ENCODE data around the gene TECPR2. TPM values are rescaled to one million over a fixed set of nuclear protein-coding genes. Genes with fewer than 3 reads are reported as not detected.

The TECPR2 gene
- polyA plus RNA-seq, 1 donor (not counting 4 experiments of a cell fraction or from before 2014, with no cell fraction given) = 8.3 TPM

- dilution Hi-C loops (cut with MboI; ENCODE audit: extremely low pct_ligation_motif_present, low sequenced_read_pairs) = no loop called here
- Histone ChIP-seq H3K36me3 (ENCODE audit: control insufficient read depth in 2 of 2, extremely low read depth in 1 of 2, insufficient read depth in 2 of 2, low read length in 2 of 2) (peaks cover 2 to 3% of the 10 kb centered on the region in 2 experiments), H2AFZ (ENCODE audit: control insufficient read depth, low read length) (no peak overlapping the region), H3K4me1 (ENCODE audit: control insufficient read depth, extremely low read depth, insufficient read depth, low read length) (no peaks in the 10 kb centered on the region), H3K9me1 (ENCODE audit: control insufficient read depth, extremely low read depth, insufficient read depth, low read length) (no peaks in the 10 kb centered on the region), H3K4me3 (ENCODE audit: control insufficient read depth in 2 of 3, extremely low read depth in 1 of 3, insufficient read depth in 2 of 3, low read depth in 1 of 3, low read length in 3 of 3) (no peak overlapping the region), H4K20me1 (ENCODE audit: control insufficient read depth, extremely low read depth, insufficient read depth, low read length) (no peaks in the 10 kb centered on the region), H3K27ac (ENCODE audit: control insufficient read depth, insufficient read depth, low read length) (no peak overlapping the region), H3K79me2 (ENCODE audit: control insufficient read depth, insufficient read depth, low read length) (no peaks in the 10 kb centered on the region), H3K9me3 (ENCODE audit: control insufficient read depth, low read depth, low read length) (no peaks in the 10 kb centered on the region), H3K27me3 (ENCODE audit: control insufficient read depth, extremely low read depth, insufficient read depth, low read length) (no peaks in the 10 kb centered on the region), H3K4me2 (ENCODE audit: control insufficient read depth, extremely low read depth, insufficient read depth, low read depth, low read length) (no peak overlapping the region), H3K9ac (ENCODE audit: control insufficient read depth, extremely low read depth, insufficient read depth, low read length) (no peak overlapping the region)
- TF ChIP-seq EZH2 (IDR thresholded peaks at IDR 0.05; ENCODE audit: low read length) (no peak), CTCF (optimal IDR thresholded peaks at IDR 0.05 in 1 of 3, IDR thresholded peaks at IDR 0.05 in 1 of 3, conservative IDR thresholded peaks at IDR 0.05 in 1 of 3; ENCODE audit: extremely low read depth in 1 of 3, insufficient read depth in 2 of 3, low read length in 3 of 3) (no peak)
- DNase-seq (ENCODE audit: low read depth, low spot score) = no peak
- no peak for FAIRE-seq
Observed at GRCh38 chr14:102394717-102395375, 32.1 kb downstream of the TECPR2 start.

GRCh38 chr14:102396521-102396920 lies 33.8 kb downstream of the TECPR2 start:
- no peak overlapping the region for H2AFZ ChIP-seq (ENCODE audit: control insufficient read depth, low read length)
- peaks cover 2 to 3% of the 10 kb centered on the region in 2 experiments for H3K36me3 ChIP-seq (ENCODE audit: control insufficient read depth in 2 of 2, extremely low read depth in 1 of 2, insufficient read depth in 2 of 2, low read length in 2 of 2)
- H3K9me1 ChIP-seq (ENCODE audit: control insufficient read depth, extremely low read depth, insufficient read depth, low read length) = no peaks in the 10 kb centered on the region
- no peaks in the 10 kb centered on the region for H4K20me1 ChIP-seq (ENCODE audit: control insufficient read depth, extremely low read depth, insufficient read depth, low read length)
- H3K4me3 ChIP-seq (ENCODE audit: control insufficient read depth in 2 of 3, extremely low read depth in 1 of 3, insufficient read depth in 2 of 3, low read depth in 1 of 3, low read length in 3 of 3) = no peak overlapping the region
- H3K9me3 ChIP-seq (ENCODE audit: control insufficient read depth, low read depth, low read length) = no peaks in the 10 kb centered on the region
- no peaks in the 10 kb centered on the region for H3K79me2 ChIP-seq (ENCODE audit: control insufficient read depth, insufficient read depth, low read length)
- no peak for DNase-seq (ENCODE audit: low read depth, low spot score)
- no peak for TF ChIP-seq CTCF (optimal IDR thresholded peaks at IDR 0.05 in 1 of 3, IDR thresholded peaks at IDR 0.05 in 1 of 3, conservative IDR thresholded peaks at IDR 0.05 in 1 of 3; ENCODE audit: extremely low read depth in 1 of 3, insufficient read depth in 2 of 3, low read length in 3 of 3)
- no peak for TF ChIP-seq EZH2 (IDR thresholded peaks at IDR 0.05; ENCODE audit: low read length)
- no peak for FAIRE-seq
- H3K9ac ChIP-seq (ENCODE audit: control insufficient read depth, extremely low read depth, insufficient read depth, low read length) = no peak overlapping the region
- no peak overlapping the region for H3K27ac ChIP-seq (ENCODE audit: control insufficient read depth, insufficient read depth, low read length)
- no peak overlapping the region for H3K4me2 ChIP-seq (ENCODE audit: control insufficient read depth, extremely low read depth, insufficient read depth, low read depth, low read length)
- no peaks in the 10 kb centered on the region for H3K4me1 ChIP-seq (ENCODE audit: control insufficient read depth, extremely low read depth, insufficient read depth, low read length)
- dilution Hi-C loops (cut with MboI; ENCODE audit: extremely low pct_ligation_motif_present, low sequenced_read_pairs) = no loop called here
- H3K27me3 ChIP-seq (ENCODE audit: control insufficient read depth, extremely low read depth, insufficient read depth, low read length) = no peaks in the 10 kb centered on the region
